Upper lobe of left lung (tissue), 6 donors: ENCODE measurements around the gene OTUD1. TPM values are rescaled to one million over a fixed set of nuclear protein-coding genes. Genes with fewer than 3 reads are reported as not detected.

Experiments used
- ATAC-seq, 2 donors: fragments of 200-7000 bp; cut with Tn5 transposase; one replicate each; pipeline ENCODE4 v1.9.1; 2022; ENCODE audit warnings: mild to moderate bottlenecking in 2 of 2, moderate library complexity in 2 of 2; ENCODE audit not compliant: low FRiP score in 2 of 2
- DNase-seq, 2 donors: peaks; one replicate each; pipeline ENCODE4 v3.0.0-alpha.2; 2019 to 2020
- H3K27ac ChIP-seq, 4 donors: fragments of 200-600 bp; sonication (generic); one replicate each; pipeline ENCODE4 v1.5.1; 2016 to 2019
- H3K27me3 ChIP-seq, 4 donors: fragments of 200-600 bp; sonication (generic); one replicate each; pipeline ENCODE4 v1.5.1; 2017 to 2019
- H3K36me3 ChIP-seq, 4 donors: fragments of 200-600 bp; sonication (generic); one replicate each; pipeline ENCODE4 v1.5.1; 2016 to 2019
- H3K4me1 ChIP-seq, 4 donors: fragments of 200-600 bp; sonication (generic); one replicate each; pipeline ENCODE4 v1.5.1; 2018 to 2019
- H3K4me3 ChIP-seq, 4 donors: fragments of 200-600 bp; sonication (generic); one replicate each; pipeline ENCODE4 v1.5.1; 2017 to 2019; ENCODE audit warnings: mild to moderate bottlenecking in 2 of 4, moderate library complexity in 1 of 4
- H3K9me3 ChIP-seq, 4 donors: fragments of 200-600 bp; sonication (generic); one replicate each; pipeline ENCODE4 v1.5.1; 2018 to 2019
- EP300 ChIP-seq, 4 donors: sonication (generic); formaldehyde crosslinking; IDR thresholded peaks; one replicate each; pipeline ENCODE4 v1.5.1; 2017; ENCODE audit warnings: antibody characterized with exemption in 4 of 4, control low read depth in 2 of 4
- POLR2A ChIP-seq, 4 donors: fragments of 450-650 bp; IDR thresholded peaks; one replicate each; pipeline ENCODE4 v1.5.1; 2016 to 2017; ENCODE audit warnings: antibody characterized with exemption in 4 of 4, mild to moderate bottlenecking in 2 of 4
- POLR2AphosphoS5 ChIP-seq, 2 donors: sonication (generic); formaldehyde crosslinking; IDR thresholded peaks; one replicate each; pipeline ENCODE4 v1.5.1; 2017; ENCODE audit warnings: antibody characterized with exemption in 2 of 2
- WGBS, 2 donors: methylation state at CpG; one replicate each; pipeline ENCODE4 v1.1.5; 2017 to 2018; 5-methylcytosine and 5-hydroxymethylcytosine counted together
- total RNA-seq, 6 donors: library from RNA; depleted of rRNA in 4 of 6; stranded (reverse); fragments of >200 nt in 4 of 6; gene quantifications; one replicate each; pipeline versions ENCODE4 v1.1.0 to v1.2.1, GENCODE V29; 2016 to 2021
- TF ChIP-seq, protein P1 (sequence below), 6 experiments: fragments of 450-650 bp in 4 of 6; fragments of 200-600 bp in 2 of 6; sonication (generic) in 2 of 6; IDR thresholded peaks; one replicate each; pipeline ENCODE4 v1.5.1; 2016 to 2019; ENCODE audit warnings: antibody characterized with exemption in 6 of 6
- donor health status: DM: no; HTN: no; CAD: no; lungs with moderate emphysema.
- donor health status: DM: no; HTN: yes; CAD: no; lungs with severe emphysema.

OTUD1 gene
- total RNA-seq, 6 donors from 2014 or later: 12.6 to 46.1 (median 35.3) TPM

GRCh38 chr10:23472181-23472580, 33.3 kb downstream of the OTUD1 start:
- 82 to 84% methylated on average over 8 of the region's 8 CpGs for WGBS, 2 donors
- Histone ChIP-seq H3K27me3 (no peaks in the 10 kb centered on the region), H3K36me3 (no peaks in the 10 kb centered on the region), H3K9me3 (no peaks in the 10 kb centered on the region), H3K4me1 (no peaks in the 10 kb centered on the region), H3K4me3 (no peak overlapping the region), H3K27ac (no peak overlapping the region)
- TF ChIP-seq, protein P1, sequence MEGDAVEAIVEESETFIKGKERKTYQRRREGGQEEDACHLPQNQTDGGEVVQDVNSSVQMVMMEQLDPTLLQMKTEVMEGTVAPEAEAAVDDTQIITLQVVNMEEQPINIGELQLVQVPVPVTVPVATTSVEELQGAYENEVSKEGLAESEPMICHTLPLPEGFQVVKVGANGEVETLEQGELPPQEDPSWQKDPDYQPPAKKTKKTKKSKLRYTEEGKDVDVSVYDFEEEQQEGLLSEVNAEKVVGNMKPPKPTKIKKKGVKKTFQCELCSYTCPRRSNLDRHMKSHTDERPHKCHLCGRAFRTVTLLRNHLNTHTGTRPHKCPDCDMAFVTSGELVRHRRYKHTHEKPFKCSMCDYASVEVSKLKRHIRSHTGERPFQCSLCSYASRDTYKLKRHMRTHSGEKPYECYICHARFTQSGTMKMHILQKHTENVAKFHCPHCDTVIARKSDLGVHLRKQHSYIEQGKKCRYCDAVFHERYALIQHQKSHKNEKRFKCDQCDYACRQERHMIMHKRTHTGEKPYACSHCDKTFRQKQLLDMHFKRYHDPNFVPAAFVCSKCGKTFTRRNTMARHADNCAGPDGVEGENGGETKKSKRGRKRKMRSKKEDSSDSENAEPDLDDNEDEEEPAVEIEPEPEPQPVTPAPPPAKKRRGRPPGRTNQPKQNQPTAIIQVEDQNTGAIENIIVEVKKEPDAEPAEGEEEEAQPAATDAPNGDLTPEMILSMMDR (IDR thresholded peaks at IDR 0.05): no peak
- TF ChIP-seq EP300 (IDR thresholded peaks at IDR 0.05) (no peak), POLR2A (IDR thresholded peaks at IDR 0.05) (no peak), POLR2AphosphoS5 (IDR thresholded peaks at IDR 0.05) (no peak)
- DNase-seq: peak in 1 of 2 donors; percentile 13
- ATAC-seq: no peak

DNA sequence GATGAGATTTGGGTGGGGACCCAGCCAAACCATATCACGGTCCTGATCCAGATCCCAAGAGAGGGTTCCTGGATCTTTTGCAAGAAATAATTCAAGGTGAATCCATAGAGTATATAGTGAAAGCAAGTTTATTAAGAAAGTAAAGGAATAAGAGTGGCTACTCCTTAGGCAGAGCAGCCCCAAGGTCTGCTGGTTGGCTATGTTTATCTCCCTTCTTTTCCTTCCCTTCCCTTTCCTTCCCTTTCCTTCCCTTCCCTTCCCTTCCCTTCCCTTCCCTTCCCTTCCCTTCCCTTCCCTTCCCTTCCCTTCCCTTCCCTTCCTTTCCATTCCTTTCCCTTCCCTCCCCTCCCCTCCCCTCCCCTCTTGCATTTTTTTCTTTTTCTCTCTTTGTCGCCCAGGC, 35.2 kb downstream of the OTUD1 start:
- Histone ChIP-seq H3K27ac (no peak overlapping the region), H3K9me3 (no peaks in the 10 kb centered on the region), H3K4me3 (no peak overlapping the region), H3K4me1 (no peaks in the 10 kb centered on the region), H3K36me3 (no peaks in the 10 kb centered on the region), H3K27me3 (no peaks in the 10 kb centered on the region)
- WGBS, 2 donors: 86 to 94% methylated on average over 2 of the region's 2 CpGs
- DNase-seq: no peak
- TF ChIP-seq, protein P1 (IDR thresholded peaks at IDR 0.05): no peak
- TF ChIP-seq POLR2AphosphoS5 (IDR thresholded peaks at IDR 0.05): no peak
- no peak for TF ChIP-seq POLR2A (IDR thresholded peaks at IDR 0.05)
- no peak for TF ChIP-seq EP300 (IDR thresholded peaks at IDR 0.05)
- no peak for ATAC-seq

- Histone ChIP-seq H3K4me3 (no peak overlapping the region), H3K36me3 (no peaks in the 10 kb centered on the region), H3K9me3 (no peaks in the 10 kb centered on the region), H3K27ac (no peak overlapping the region), H3K27me3 (no peaks in the 10 kb centered on the region), H3K4me1 (no peaks in the 10 kb centered on the region)
- DNase-seq: no peak
- TF ChIP-seq, protein P1 (IDR thresholded peaks at IDR 0.05): no peak
- TF ChIP-seq POLR2AphosphoS5 (IDR thresholded peaks at IDR 0.05) (no peak), POLR2A (IDR thresholded peaks at IDR 0.05) (no peak), EP300 (IDR thresholded peaks at IDR 0.05) (no peak)
- WGBS, 2 donors: 82 to 83% methylated on average over 4 of the region's 4 CpGs
- no peak for ATAC-seq
These were observed 35.8 kb downstream of the OTUD1 start for GRCh38 chr10:23474626-23475025.

GRCh38 chr10:23478570-23478969, 39.7 kb downstream of the OTUD1 start:
- no peak for DNase-seq
- no peaks in the 10 kb centered on the region for H3K9me3 ChIP-seq
- 85 to 88% methylated on average over 5 of the region's 5 CpGs for WGBS, 2 donors
- H3K27me3 ChIP-seq: no peaks in the 10 kb centered on the region
- TF ChIP-seq, protein P1 (IDR thresholded peaks at IDR 0.05): no peak
- no peak for TF ChIP-seq EP300 (IDR thresholded peaks at IDR 0.05)
- ATAC-seq: no peak
- no peak overlapping the region for H3K27ac ChIP-seq
- H3K36me3 ChIP-seq: no peaks in the 10 kb centered on the region
- H3K4me1 ChIP-seq: no peaks in the 10 kb centered on the region
- H3K4me3 ChIP-seq: no peak overlapping the region

DNA sequence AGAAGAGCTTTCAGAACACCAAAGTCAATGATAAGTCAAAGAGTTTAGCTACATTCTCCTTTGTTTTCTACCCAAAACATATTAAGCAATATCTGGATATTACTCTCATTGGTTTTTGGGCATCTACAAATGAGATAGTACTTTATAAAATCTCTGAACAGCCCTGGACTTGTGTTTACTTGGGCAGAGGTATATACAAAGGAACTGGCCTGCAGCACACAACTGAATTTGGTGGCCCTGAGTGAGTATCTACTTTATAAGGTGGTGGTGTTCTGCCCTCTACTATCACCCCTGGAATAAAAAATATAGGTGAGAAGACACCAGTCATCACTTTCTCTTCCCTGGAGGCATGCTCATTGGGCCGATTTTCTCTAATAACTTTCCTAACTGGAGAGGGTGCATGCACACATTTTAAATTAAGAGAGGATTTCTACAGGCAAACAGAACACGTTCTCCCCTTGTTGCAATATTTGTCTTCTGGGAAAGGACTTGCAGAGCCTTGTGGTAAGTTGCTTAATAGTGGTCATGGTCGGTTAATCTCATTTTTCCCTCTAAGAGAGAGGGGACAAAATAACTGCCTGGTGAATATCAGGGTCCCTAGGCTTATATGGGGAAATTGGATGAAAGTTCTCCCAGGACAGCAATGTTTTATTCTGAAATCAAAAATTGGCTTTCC, 41.1 kb downstream of the OTUD1 start:
- 31 to 44% methylated on average over 3 of the region's 3 CpGs for WGBS, 2 donors
- no peak overlapping the region for H3K4me3 ChIP-seq
- no peaks in the 10 kb centered on the region for H3K9me3 ChIP-seq
- no peak for DNase-seq
- H3K27ac ChIP-seq: no peak overlapping the region
- ATAC-seq: no peak
- no peaks in the 10 kb centered on the region for H3K36me3 ChIP-seq
- TF ChIP-seq POLR2A (IDR thresholded peaks at IDR 0.05): no peak
- no peak for TF ChIP-seq EP300 (IDR thresholded peaks at IDR 0.05)
- no peak for TF ChIP-seq POLR2AphosphoS5 (IDR thresholded peaks at IDR 0.05)
- TF ChIP-seq, protein P1 (IDR thresholded peaks at IDR 0.05): no peak
- no peaks in the 10 kb centered on the region for H3K27me3 ChIP-seq
- H3K4me1 ChIP-seq: no peaks in the 10 kb centered on the region
